GM21528 (cell line): ENCODE measurements around the gene LRP1.

Source experiments
- ATAC-seq: cut with Tn5 transposase; IDR thresholded peaks from one replicate; pipeline ENCODE4 v1.9.1; 2021; ENCODE audit warnings: mild to moderate bottlenecking, moderate library complexity; ENCODE audit not compliant: unreplicated experiment, low FRiP score

The LRP1 gene

DNA sequence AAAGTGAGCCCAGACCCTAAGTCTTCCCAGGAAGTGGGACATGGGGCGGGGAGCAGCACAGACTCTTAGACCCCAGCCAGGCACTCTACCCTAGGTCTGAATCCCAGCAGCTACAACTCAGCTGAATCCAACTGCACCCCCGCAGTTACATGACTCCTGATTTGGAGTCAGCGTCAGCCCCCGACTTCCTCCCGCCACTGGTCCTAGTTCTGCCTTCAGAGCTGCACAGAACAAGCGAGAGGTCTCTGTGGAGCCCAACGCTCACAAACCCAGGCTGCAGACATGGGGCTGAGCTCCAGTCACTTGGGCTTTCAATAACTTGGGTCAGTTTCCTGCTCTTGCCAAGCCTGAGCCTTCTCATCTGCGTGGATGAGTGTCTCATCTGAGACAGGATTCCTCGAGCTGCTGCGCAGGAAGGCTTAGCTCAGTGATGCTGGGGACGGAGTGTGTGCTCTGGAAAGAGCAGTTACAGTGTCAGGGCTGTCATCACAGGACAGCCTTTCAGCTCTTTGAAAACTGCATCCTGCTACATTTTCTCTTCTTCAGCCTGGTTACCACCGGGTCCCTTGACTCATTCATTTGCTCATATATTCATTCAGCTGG, 57.7 kb downstream of the LRP1 start:
- ATAC-seq, result no peak

DNA sequence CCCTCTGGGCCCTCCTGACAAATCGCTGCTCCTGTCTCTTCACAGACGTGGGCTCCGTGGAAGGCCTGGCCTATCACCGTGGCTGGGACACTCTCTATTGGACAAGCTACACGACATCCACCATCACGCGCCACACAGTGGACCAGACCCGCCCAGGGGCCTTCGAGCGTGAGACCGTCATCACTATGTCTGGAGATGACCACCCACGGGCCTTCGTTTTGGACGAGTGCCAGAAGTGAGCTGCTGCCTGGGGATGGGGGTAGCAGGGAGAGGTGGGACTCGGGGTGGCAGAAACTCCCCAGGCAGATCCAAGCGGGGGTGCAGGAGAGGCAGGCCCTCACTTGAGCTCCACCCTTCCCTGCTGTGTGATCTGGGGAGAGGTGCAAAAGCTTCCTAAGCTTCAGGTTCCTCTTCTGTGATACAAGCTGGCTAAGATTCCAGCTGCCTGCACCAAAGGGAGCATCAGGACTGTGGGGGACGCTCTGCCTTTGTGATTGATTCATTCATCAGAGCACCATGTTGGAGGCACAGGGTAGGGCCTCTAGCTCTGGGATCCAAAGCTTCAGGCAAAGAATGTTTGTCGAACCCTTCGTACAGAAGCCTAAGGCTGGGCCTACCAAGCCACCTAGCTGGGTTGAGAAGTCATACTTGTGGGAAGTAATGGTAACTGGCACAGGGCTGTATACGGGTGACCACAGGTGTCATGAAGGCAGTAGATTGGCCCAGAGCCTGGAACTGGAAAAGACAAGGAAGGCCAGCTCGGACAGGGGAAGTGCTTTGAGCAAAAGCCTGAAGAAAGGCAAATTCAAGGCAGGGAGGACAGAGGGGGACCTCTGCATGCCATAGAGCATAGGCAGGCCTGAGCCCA, 59.2 kb downstream of the LRP1 start:
- no peak for ATAC-seq

DNA sequence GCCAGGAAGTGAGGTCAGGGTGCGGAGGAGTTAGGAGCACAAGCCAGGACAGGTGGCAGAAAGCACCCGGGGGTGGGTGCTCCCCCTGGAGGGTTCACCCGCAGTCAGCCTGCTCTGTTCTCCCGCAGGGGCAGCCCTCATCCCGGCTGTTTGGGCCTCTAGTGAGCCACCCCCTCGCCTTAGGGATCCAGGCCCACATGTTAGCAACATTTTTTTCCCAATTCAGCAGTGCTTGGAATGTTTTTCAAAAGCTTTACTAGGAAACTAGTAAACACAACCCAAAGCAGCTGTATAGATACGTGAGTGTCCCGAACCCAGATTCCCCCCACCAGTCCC, 59.8 kb downstream of the LRP1 start:
- ATAC-seq, result no peak

DNA sequence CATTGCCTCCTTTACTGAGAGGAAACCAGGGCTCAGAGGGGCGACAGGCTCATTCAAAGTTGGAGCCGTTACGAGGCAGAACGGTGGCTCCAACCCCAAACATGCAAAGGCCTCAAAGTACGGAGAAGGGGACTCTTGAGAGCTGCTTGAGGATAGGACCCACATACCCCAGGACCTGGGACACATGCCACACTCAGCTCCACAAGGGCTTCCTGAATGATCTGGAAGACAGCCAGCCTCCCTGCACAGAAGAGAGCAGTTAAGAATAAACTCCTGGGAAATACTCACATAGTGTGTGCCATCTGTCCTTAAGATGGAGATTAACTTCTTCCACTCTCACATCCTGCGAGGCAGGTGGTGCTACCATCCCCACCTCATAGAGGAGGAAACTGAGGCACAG, 61.8 kb downstream of the LRP1 start:
- no peak for ATAC-seq

DNA sequence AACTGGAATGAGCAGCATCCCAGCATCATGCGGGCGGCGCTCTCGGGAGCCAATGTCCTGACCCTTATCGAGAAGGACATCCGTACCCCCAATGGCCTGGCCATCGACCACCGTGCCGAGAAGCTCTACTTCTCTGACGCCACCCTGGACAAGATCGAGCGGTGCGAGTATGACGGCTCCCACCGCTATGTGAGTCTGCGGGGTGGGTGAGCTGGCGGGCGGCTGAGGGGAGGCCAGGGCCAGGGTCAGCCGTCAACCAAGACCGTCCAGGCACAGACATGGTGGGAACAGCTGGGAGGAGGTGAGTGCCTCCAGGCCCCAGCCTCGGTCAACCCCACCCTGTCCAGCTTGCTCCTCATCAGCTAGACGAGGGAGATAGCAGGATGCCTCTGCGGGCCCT, 62.5 kb downstream of the LRP1 start:
- no peak for ATAC-seq

DNA sequence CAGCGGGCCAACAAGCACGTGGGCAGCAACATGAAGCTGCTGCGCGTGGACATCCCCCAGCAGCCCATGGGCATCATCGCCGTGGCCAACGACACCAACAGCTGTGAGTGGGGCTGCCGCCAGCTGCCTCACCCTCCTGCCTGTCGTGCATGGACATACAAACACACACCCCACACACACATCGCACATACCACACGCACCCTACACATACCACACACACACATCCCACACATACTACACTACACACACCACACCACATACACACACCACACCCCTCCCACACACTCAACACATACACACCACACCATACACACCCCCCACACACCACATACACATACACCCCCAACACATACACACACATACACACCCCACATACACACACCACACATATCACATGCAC, 63.1 kb downstream of the LRP1 start:
- ATAC-seq, result no peak

DNA sequence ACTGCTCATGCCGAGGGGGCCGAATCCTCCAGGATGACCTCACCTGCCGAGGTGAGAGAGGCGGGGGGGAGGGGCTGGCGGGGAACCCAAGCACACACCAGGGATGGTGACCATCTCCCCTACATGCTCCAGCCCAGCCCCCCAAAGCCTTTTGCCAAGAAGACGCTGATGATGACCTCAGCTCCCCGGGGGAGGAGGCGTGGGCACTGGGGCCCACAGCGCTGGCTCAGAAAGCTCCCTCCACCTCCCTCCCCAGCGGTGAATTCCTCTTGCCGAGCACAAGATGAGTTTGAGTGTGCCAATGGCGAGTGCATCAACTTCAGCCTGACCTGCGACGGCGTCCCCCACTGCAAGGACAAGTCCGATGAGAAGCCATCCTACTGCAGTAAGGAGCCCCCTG, 64.6 kb downstream of the LRP1 start:
- ATAC-seq, result no peak

DNA sequence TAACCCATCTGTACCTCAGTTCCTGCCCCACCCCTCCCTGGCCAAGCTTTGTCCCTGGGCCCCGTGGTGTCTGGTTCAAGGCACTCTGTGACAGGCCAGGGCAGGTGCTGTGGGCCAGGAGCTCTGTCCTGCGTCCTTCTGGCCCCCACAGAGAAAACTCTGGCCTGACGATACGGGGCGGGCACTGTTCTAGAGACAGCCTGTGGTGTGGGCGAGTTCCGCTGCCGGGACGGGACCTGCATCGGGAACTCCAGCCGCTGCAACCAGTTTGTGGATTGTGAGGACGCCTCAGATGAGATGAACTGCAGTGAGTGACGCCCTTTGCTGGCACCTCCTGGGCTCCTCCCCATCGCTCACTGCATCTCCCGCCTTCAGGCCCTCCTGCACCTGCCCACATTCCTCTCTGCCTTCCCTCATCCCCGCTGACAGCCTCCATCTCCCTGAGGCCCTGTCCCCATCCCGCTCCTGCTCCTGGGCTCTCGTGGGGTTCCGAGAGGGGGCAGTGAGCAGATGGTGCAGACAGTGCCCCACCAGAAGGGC, 65.5 kb downstream of the LRP1 start:
- ATAC-seq, result no peak

DNA sequence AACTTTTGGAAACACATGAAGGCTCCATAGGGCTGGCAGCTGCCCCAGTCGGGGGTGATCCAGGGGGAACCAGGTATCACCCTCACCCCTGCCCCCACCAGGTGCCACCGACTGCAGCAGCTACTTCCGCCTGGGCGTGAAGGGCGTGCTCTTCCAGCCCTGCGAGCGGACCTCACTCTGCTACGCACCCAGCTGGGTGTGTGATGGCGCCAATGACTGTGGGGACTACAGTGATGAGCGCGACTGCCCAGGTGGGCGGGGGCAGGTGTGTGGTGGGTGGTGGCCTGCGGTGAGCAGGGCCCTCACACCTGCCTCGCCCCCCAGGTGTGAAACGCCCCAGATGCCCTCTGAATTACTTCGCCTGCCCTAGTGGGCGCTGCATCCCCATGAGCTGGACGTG, 66.0 kb downstream of the LRP1 start:
- no peak for ATAC-seq

DNA sequence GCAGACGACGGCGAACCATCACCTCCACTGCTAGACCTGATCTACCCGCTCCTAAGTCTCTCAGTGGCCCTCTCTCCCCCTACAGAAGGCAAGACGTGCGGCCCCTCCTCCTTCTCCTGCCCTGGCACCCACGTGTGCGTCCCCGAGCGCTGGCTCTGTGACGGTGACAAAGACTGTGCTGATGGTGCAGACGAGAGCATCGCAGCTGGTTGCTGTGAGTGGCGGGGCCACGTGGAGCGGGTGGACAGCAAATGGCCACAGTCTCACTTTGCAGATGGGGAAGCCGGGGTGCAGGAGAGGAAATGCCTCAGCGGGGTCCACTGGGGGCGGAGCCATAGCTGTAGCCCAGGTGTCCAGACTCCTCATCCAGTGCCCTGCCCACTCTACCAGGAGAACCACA, 66.9 kb downstream of the LRP1 start:
- no peak for ATAC-seq

DNA sequence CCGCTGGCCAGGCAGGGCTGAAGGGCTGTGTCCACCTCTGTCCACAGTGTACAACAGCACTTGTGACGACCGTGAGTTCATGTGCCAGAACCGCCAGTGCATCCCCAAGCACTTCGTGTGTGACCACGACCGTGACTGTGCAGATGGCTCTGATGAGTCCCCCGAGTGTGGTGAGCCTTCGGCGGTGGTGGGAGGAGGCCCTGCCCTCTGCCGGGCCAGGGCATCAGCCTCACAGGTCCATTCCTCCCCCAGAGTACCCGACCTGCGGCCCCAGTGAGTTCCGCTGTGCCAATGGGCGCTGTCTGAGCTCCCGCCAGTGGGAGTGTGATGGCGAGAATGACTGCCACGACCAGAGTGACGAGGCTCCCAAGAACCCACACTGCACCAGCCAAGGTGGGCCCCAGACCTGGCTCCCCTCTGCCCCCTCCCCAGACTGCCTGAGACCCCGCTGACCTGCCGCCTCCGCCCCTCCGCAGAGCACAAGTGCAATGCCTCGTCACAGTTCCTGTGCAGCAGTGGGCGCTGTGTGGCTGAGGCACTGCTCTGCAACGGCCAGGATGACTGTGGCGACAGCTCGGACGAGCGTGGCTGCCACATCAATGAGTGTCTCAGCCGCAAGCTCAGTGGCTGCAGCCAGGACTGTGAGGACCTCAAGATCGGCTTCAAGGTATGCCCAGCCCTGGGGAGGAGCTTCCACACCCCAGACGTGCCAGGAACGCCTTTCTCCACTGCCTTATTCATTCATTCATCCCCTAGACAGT, 67.5 kb downstream of the LRP1 start:
- no peak for ATAC-seq

DNA sequence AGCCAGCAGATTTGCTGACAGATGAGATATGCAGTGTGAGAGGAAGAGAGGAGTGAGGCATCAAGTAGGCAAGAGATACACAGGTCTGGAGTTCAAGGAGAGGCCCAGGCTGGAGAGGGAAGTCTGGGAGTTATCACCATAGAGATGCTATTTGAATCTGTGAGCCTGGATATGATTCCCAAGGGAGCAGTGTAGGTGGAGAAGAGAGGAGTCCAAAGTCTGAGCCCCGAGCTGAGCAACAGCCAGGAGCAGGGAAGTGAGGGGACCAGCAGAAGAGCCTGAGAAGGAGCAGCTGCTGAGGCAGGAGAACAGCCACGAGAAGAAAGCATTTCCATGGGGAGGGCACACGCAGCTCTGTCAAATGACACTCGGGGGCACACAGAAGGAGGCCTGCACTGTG, 68.2 kb downstream of the LRP1 start:
- ATAC-seq, result no peak

DNA sequence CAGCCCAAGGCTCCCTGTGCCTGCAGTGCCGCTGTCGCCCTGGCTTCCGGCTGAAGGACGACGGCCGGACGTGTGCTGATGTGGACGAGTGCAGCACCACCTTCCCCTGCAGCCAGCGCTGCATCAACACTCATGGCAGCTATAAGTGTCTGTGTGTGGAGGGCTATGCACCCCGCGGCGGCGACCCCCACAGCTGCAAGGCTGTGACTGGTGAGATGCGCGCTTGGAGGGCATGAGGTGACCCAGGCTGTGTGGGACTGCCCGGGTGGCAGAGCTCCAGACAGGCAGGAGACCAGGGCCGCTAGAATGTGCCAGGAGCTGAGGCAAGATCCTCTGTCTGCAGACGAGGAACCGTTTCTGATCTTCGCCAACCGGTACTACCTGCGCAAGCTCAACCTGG, 68.7 kb downstream of the LRP1 start:
- no peak for ATAC-seq

DNA sequence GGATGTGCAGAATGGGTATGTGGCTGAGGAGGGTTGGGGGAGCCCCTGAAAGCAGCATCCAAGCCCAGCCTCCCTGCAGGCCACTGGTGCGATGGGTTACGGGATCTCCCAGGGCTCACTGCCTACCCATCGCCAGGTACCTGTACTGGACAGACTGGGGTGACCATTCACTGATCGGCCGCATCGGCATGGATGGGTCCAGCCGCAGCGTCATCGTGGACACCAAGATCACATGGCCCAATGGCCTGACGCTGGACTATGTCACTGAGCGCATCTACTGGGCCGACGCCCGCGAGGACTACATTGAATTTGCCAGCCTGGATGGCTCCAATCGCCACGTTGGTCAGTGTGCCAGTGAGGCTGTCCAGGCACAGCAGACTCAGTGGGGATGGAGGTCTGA, 70.0 kb downstream of the LRP1 start:
- no peak for ATAC-seq

DNA sequence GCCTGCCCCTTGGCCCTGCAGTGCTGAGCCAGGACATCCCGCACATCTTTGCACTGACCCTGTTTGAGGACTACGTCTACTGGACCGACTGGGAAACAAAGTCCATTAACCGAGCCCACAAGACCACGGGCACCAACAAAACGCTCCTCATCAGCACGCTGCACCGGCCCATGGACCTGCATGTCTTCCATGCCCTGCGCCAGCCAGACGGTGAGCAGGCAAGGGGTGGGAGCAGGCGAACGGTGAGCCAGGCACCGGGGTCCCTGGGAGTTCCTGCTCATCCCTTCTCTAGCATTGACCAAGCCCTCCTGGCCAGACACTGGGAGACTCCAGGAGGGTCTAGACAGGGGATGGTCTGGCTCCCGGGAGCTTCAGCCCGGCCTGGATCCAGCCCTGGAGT, 70.9 kb downstream of the LRP1 start:
- no peak for ATAC-seq

DNA sequence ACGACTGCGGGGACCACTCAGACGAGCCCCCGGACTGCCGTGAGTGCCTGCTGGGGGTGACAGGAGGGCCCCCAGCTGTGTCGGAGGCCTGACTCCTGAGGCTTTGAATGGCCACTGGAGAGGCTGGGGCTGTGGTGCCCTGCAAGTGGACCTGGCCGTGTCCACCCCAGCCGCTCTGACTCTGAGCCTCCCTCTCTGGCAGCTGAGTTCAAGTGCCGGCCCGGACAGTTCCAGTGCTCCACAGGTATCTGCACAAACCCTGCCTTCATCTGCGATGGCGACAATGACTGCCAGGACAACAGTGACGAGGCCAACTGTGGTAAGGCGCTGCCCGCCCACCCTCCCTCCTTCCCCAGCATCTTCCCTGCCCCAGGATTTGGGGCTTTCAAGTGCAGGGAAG, 72.2 kb downstream of the LRP1 start:
- ATAC-seq, result no peak

DNA sequence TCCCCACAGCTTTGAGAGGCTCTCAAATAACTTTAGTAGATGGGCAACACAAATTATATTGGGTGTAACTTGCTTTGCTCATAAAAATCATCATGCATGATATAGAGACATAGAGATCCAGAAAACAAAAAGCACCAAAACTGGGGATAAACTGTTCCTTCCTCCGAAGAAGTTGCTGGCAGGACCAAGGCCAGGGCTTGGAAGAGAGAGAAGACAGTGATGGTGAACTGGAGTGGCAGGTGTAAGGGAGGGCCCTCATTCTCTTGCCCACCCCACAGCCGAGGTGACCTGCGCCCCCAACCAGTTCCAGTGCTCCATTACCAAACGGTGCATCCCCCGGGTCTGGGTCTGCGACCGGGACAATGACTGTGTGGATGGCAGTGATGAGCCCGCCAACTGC, 72.9 kb downstream of the LRP1 start:
- ATAC-seq, result no peak

DNA sequence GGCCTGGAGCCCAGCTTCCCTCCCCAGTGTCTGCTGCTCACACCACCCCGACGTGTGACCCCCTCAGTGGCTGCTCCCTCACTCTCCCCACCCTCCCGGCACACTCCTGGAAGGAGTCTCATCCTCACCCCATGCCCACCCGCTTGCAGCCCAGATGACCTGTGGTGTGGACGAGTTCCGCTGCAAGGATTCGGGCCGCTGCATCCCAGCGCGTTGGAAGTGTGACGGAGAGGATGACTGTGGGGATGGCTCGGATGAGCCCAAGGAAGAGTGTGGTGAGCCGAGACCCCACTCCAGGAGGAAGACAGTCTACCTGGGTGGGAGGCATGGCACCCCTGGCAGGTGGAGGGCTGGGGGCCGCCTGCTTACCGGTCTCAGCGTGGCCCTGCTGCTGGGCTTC, 73.3 kb downstream of the LRP1 start:
- no peak for ATAC-seq

DNA sequence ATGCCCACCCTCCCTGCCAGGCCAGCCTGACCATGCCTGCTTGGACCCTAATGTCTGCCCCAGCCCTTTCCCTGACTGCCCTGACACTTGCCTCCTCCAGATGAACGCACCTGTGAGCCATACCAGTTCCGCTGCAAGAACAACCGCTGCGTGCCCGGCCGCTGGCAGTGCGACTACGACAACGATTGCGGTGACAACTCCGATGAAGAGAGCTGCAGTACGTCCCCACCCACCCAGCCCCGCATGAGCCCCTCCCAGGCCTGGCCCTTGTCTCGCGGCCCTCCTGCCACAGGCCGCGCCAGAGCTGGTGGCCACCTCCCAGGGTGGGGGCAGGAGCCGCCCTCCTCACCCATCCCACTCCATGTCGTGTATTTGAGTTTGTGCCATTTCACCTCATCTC, 74.0 kb downstream of the LRP1 start:
- ATAC-seq, result no peak

DNA sequence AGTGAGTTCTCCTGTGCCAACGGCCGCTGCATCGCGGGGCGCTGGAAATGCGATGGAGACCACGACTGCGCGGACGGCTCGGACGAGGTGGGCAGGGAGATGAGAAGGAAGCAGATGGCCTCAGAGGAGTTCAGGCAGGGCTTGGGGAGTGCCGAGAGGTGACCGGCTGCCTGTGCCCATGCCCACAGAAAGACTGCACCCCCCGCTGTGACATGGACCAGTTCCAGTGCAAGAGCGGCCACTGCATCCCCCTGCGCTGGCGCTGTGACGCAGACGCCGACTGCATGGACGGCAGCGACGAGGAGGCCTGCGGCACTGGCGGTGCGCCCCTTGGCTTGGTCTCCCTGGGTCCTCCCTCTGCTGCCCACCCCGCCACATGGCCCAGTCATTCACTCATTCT, 74.9 kb downstream of the LRP1 start:
- ATAC-seq, result no peak

DNA sequence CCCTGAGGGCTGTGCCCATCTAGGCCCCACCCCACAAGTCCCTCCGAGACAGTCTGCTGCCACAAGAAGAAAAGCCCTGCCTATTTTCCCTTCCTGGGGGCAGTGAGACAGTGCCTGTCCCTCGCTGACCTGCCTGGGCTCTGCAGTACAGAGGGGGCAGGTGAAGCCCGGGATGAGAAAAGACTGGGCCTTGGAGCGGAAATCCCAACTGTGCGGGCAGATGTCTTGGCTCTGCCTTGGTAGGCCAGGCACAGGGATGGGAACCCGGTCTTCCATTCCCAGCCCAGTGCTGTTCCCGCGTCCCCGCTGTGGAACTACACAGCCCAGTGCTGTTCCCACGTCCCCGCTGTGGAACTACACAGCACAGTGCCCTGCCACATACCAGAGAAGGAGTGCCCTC, 75.5 kb downstream of the LRP1 start:
- no peak for ATAC-seq

DNA sequence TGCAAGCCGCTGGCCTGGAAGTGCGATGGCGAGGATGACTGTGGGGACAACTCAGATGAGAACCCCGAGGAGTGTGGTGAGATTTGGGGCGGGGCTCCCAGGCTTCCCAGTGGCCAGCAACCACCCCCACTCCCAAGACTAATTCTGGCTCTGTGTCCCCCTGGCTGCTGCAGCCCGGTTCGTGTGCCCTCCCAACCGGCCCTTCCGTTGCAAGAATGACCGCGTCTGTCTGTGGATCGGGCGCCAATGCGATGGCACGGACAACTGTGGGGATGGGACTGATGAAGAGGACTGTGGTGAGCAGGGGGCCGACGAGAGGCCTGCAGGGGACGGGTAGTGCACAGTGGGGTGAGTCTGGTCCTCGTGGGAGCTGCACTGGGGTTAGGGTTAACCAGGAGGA, 76.2 kb downstream of the LRP1 start:
- ATAC-seq, result no peak
